Osteoblast (primary cell): Measurements from ENCODE around the gene MPPED2. TPM values are rescaled to one million over a fixed set of nuclear protein-coding genes. Genes with fewer than 3 reads are reported as not detected.

Experiments used
- DNase-seq: peaks from one replicate; pipeline ENCODE4 v3.0.0; 2011; ENCODE audit warnings: low spot score, mixed read lengths; ENCODE audit not compliant: insufficient read length; ENCODE audit errors: missing footprints
- H2AFZ ChIP-seq: 2 replicates; pipeline ENCODE4 v1.6.0; 2011; ENCODE audit warnings: mild to moderate bottlenecking, low read length
- H3K27ac ChIP-seq: 2 replicates; pipeline ENCODE4 v1.5.1; 2011; ENCODE audit warnings: mild to moderate bottlenecking, low read depth, low read length, moderate library complexity
- H3K27me3 ChIP-seq: 2 replicates; pipeline ENCODE4 v1.6.0; 2012; ENCODE audit warnings: mild to moderate bottlenecking, control low read depth, inconsistent platforms, low read length, moderate library complexity; ENCODE audit not compliant: insufficient read depth
- H3K36me3 ChIP-seq: 2 replicates; pipeline ENCODE4 v1.5.1; 2011; ENCODE audit warnings: mild to moderate bottlenecking, low read length, control low read depth, moderate library complexity; ENCODE audit not compliant: insufficient read depth
- H3K4me1 ChIP-seq: 2 replicates; pipeline ENCODE4 v1.5.1; 2011; ENCODE audit warnings: mild to moderate bottlenecking, low read length, control low read depth, moderate library complexity; ENCODE audit not compliant: insufficient read depth
- H3K4me2 ChIP-seq: 2 replicates; pipeline ENCODE4 v1.6.0; 2011; ENCODE audit warnings: mild to moderate bottlenecking, low read length; ENCODE audit not compliant: insufficient read depth
- H3K4me3 ChIP-seq: fragments of 200-600 bp; sonication (generic); 3 replicates; pipeline ENCODE4 v1.5.1; 2012; ENCODE audit warnings: mild to moderate bottlenecking, low read length, inconsistent platforms; ENCODE audit not compliant: insufficient read depth
- H3K79me2 ChIP-seq: 2 replicates; pipeline ENCODE4 v1.6.0; 2012; ENCODE audit warnings: mild to moderate bottlenecking, low read length, control low read depth, inconsistent platforms; ENCODE audit not compliant: insufficient read depth
- H3K9me3 ChIP-seq: 2 replicates; pipeline ENCODE4 v1.5.1; 2011; ENCODE audit warnings: low read depth, low read length, control low read depth
- H4K20me1 ChIP-seq: 2 replicates; pipeline ENCODE4 v1.6.0; 2012; ENCODE audit warnings: mild to moderate bottlenecking, low read length, control low read depth; ENCODE audit not compliant: insufficient read depth
- total RNA-seq: library from RNA; depleted of rRNA; stranded (reverse); fragments of >200 nt; gene quantifications from 2 replicates; pipeline ENCODE4 v1.2.3, GENCODE V29; 2012
- TF ChIP-seq, protein P1 (sequence below): IDR thresholded peaks from 2 replicates; pipeline ENCODE4 v1.5.1; 2011; ENCODE audit warnings: mild to moderate bottlenecking, low read depth, low read length, moderate library complexity; ENCODE audit errors: extremely low read depth

MPPED2 gene, protein sequence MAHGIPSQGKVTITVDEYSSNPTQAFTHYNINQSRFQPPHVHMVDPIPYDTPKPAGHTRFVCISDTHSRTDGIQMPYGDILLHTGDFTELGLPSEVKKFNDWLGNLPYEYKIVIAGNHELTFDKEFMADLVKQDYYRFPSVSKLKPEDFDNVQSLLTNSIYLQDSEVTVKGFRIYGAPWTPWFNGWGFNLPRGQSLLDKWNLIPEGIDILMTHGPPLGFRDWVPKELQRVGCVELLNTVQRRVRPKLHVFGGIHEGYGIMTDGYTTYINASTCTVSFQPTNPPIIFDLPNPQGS
- 1.2 and 2.2 TPM in 2 replicates for total RNA-seq

DNA sequence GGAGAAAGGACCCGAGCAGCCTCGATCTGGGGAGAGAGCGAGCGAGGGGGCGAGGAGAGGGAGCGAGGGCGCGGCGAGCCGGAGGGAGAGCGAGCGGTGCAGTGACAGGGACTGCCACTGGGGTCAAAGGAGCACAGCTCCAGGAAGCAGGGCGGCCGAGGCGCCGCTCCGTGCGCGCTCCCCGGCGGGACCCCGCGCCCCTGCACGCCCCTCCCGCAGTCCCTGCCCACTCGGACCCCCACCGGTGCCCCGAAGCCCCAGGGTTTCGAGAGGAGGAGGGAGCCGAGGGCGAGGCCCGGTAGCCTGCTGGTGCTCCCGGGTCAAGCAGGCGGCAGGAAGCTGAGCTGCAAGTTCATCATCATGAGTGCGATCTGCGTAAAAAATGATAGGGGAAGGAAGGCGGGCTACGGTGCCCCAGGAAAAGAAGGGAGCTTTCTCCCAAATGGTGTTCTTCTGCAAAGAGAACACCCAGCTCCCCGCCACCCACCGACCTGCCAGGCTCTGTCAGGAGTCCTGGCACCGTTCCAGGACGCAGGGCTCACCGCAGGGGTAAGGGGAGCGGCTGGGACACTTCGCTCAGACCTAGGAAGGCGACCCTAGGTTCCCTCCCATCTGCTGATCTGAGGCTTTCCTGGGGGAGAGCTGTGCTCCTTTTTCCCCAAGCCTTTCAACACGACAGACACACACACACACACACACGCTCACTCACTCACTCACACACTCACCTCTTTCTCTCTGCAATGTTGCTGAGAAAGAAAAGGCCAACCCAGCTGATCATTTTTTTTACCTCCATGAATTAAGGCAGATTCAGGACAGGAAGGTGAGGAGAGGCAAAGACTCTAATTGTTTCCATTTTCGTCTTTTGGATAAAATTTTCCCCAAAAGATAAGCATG, at the start of gene MPPED2:
MPPED2 (minus strand) TSS at position 103 of the 894 bp plus-strand sequence. CDS start 5,980 bp downstream, outside the sequence.
- Histone ChIP-seq H4K20me1 (no peaks in the 10 kb centered on the region), H3K4me2 (peak within 1 kb of the TSS; percentile 36), H3K9me3 (no peaks in the 10 kb centered on the region), H3K27me3 (peaks cover 33% of the 10 kb centered on the region), H3K4me3 (peak within 1 kb of the TSS; percentile 25), H3K27ac (no peak within 1 kb of the TSS), H2AFZ (no peak within 1 kb of the TSS), H3K36me3 (no peaks in the 10 kb centered on the region), H3K79me2 (no peaks in the 10 kb centered on the region), H3K4me1 (no peaks in the 10 kb centered on the region)
- TF ChIP-seq, protein P1, sequence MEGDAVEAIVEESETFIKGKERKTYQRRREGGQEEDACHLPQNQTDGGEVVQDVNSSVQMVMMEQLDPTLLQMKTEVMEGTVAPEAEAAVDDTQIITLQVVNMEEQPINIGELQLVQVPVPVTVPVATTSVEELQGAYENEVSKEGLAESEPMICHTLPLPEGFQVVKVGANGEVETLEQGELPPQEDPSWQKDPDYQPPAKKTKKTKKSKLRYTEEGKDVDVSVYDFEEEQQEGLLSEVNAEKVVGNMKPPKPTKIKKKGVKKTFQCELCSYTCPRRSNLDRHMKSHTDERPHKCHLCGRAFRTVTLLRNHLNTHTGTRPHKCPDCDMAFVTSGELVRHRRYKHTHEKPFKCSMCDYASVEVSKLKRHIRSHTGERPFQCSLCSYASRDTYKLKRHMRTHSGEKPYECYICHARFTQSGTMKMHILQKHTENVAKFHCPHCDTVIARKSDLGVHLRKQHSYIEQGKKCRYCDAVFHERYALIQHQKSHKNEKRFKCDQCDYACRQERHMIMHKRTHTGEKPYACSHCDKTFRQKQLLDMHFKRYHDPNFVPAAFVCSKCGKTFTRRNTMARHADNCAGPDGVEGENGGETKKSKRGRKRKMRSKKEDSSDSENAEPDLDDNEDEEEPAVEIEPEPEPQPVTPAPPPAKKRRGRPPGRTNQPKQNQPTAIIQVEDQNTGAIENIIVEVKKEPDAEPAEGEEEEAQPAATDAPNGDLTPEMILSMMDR, result no peak
- peak; percentile 89 for DNase-seq

DNA sequence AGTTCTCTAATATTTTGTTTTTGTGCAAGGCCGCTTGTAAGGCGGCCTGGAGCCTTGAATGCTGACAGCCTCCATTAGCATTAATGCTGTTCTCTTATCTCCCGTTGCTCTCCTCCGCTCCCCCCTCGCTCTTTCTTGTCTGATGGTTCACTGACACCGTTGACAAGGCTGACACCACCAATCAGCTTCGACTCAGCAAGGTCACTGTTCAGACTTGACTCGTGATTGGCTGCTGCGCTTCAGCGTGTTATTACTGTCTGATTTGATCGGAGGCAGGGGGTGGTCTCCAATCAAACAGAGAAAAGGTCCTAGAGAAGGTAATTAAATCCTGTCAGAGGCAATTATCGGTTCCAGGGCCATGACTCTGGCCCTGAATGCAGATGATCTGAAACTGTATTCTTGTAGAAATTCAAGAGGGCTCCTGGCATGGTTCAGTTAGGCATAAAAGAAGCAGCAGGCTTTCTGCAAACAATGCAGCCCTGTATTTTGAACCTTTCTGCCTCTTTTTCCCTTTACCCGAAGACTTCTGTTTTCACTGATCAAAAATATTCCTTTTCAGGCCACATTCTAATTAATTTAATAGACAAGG, 49.3 kb upstream of the MPPED2 start:
- Histone ChIP-seq H3K36me3 (no peaks in the 10 kb centered on the region), H3K4me3 (no peak overlapping the region), H3K27me3 (no peaks in the 10 kb centered on the region), H3K27ac (no peak overlapping the region), H3K9me3 (peaks cover 3% of the 10 kb centered on the region), H4K20me1 (no peaks in the 10 kb centered on the region), H3K4me1 (no peaks in the 10 kb centered on the region), H3K79me2 (no peaks in the 10 kb centered on the region), H2AFZ (no peak overlapping the region), H3K4me2 (no peak overlapping the region)
- TF ChIP-seq, protein P1, result no peak
- DNase-seq, result no peak

DNA sequence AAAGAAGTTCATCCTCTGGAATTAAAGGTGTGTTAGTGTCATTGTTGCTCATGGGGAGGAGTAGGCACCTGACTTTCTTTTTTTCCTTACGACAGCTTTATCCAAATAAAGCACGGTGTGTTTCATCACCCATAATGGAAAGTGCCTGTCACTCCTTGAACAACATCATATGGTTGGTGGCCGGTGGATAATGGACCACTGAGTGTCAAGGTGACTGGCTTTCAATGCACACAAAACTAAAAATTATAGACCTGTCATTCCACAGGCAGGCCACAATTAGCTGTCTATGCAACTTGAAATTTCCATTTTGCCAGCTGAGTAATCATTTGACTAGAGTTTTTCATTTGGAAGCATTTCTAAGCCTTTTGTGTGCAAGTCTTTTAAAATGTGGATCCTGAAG, 45.0 kb upstream of the MPPED2 start:
- H3K27ac ChIP-seq, result no peak overlapping the region
- H4K20me1 ChIP-seq, result no peaks in the 10 kb centered on the region
- H3K27me3 ChIP-seq, result no peaks in the 10 kb centered on the region
- H3K36me3 ChIP-seq, result no peaks in the 10 kb centered on the region
- H3K9me3 ChIP-seq, result peaks cover 3% of the 10 kb centered on the region
- TF ChIP-seq, protein P1, result no peak
- H3K4me2 ChIP-seq, result no peak overlapping the region
- H3K79me2 ChIP-seq, result no peaks in the 10 kb centered on the region
- DNase-seq, result no peak
- H3K4me1 ChIP-seq, result no peaks in the 10 kb centered on the region
- H3K4me3 ChIP-seq, result no peak overlapping the region
- H2AFZ ChIP-seq, result no peak overlapping the region
